ENCODE results near the gene NAB2.

Gene NAB2

DNA sequence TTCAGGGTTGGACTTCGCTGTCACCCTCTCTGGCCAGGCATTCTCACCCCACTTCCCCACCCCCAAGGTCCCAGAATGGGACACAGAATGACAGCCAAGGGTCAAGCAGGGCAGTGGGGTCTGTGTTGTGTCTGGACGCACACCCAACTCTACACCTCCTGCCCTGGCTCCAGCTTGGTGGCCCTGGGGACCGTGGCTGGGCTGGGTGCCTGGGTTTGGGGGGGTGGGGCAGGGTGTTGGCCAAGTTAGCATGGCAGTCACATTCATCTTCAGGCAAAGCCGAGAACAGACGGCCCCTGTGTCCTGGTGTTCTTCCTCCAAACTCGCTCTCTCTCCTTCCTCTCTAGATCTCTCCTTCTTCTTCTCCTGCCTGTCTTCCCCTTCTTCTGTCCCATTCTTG is 45.0 kb downstream of the NAB2 start:
- H3K79me2 ChIP-seq (ENCODE audit: insufficient read depth, low read depth), result no peaks in the 10 kb centered on the region

DNA sequence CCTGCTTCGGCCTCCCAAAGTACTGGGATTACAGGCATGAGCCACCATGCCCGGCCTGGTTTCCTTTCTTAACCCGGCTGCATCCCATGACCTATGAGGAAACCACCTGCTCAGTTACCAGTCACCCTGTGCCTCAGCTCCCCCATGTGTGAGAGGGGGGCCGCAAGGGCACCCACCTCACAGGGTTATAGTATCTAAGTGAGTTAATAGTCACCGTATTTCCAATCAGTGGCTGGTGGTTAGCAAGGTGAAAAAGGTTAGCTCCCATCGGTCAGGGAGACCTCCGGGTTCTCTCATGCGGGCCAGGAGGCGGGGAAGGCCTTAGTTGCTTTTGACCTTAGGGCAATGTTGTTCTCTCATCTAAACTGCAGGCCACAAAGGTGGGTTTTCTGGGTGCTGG is 46.0 kb downstream of the NAB2 start:
- TF ChIP-seq, protein P1, sequence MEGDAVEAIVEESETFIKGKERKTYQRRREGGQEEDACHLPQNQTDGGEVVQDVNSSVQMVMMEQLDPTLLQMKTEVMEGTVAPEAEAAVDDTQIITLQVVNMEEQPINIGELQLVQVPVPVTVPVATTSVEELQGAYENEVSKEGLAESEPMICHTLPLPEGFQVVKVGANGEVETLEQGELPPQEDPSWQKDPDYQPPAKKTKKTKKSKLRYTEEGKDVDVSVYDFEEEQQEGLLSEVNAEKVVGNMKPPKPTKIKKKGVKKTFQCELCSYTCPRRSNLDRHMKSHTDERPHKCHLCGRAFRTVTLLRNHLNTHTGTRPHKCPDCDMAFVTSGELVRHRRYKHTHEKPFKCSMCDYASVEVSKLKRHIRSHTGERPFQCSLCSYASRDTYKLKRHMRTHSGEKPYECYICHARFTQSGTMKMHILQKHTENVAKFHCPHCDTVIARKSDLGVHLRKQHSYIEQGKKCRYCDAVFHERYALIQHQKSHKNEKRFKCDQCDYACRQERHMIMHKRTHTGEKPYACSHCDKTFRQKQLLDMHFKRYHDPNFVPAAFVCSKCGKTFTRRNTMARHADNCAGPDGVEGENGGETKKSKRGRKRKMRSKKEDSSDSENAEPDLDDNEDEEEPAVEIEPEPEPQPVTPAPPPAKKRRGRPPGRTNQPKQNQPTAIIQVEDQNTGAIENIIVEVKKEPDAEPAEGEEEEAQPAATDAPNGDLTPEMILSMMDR (conservative IDR thresholded peaks at IDR 0.05; ENCODE audit: low read depth, low read length), result no peak
- H3K27ac ChIP-seq, result no peak overlapping the region
- no peaks in the 10 kb centered on the region for H3K79me2 ChIP-seq (ENCODE audit: insufficient read depth, low read depth)
- no peak overlapping the region for H2AFZ ChIP-seq (ENCODE audit: low read depth)
- H3K36me3 ChIP-seq (ENCODE audit: insufficient read depth), result no peaks in the 10 kb centered on the region
- no peak overlapping the region for H3K9ac ChIP-seq
- no peaks in the 10 kb centered on the region for H4K20me1 ChIP-seq (ENCODE audit: insufficient read depth)
- peaks cover 4% of the 10 kb centered on the region for H3K4me1 ChIP-seq (ENCODE audit: low read depth, poor library complexity, severe bottlenecking)
- H3K4me3 ChIP-seq (IDR thresholded peaks at IDR 0.05; ENCODE audit: insufficient read depth, low read depth, low read length), result no peak overlapping the region
- H3K4me2 ChIP-seq, result no peak overlapping the region
- H3K27me3 ChIP-seq (ENCODE audit: insufficient read depth, low read depth), result peaks cover 38% of the 10 kb centered on the region

More for the DNA sequence above, 45.0 kb downstream of the NAB2 start:
- H3K27ac ChIP-seq, result no peak overlapping the region
- TF ChIP-seq, protein P1 (conservative IDR thresholded peaks at IDR 0.05; ENCODE audit: low read depth, low read length), result no peak
- no peak overlapping the region for H3K4me2 ChIP-seq
- peaks cover 5% of the 10 kb centered on the region for H3K4me1 ChIP-seq (ENCODE audit: low read depth, poor library complexity, severe bottlenecking)
- H3K9ac ChIP-seq, result no peak overlapping the region
- no peaks in the 10 kb centered on the region for H4K20me1 ChIP-seq (ENCODE audit: insufficient read depth)
- H3K36me3 ChIP-seq (ENCODE audit: insufficient read depth), result no peaks in the 10 kb centered on the region
- H2AFZ ChIP-seq (ENCODE audit: low read depth), result no peak overlapping the region
- peaks cover 44% of the 10 kb centered on the region for H3K27me3 ChIP-seq (ENCODE audit: insufficient read depth, low read depth)
- H3K4me3 ChIP-seq (IDR thresholded peaks at IDR 0.05; ENCODE audit: insufficient read depth, low read depth, low read length), result no peak overlapping the region

DNA sequence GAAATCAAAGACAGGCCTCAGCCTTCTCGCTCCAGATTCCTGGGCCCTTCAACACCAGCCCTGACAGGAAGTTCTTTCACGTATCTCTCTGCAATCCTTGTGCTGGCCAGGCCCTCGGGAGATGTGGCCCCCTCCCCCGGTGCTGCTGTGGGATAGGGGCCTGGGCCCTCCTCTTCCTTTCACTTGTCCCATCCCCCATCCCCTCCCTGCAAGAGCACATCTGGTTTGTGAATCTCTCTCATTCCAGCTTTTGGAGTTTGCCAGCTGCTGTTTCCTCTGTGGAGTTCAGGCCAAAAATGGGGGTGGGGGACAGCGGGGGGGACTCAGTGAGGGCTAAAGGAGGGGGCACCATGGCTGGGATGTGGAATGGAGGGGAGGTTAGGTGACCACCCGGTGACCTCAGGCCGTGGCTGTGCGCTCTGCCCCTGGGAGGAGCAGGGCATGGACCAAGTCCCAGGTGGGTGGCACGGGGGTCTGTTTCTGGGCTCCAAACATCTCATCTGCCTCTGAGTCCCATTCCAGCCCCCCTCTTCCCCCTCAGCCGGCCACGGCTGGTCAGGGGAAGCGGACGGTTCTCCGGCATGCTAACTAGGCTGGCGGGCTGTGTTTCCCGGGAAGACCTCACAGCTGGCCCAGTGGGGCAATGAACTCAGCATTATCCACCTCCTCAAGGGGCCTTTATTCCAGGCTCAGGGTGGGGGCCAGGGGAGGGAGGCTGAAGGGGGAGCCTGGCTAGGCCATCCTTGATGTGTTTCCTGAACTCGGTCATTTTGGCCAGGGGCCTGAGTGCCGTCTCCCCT is 46.8 kb downstream of the NAB2 start:
- TF ChIP-seq, protein P1 (conservative IDR thresholded peaks at IDR 0.05; ENCODE audit: low read depth, low read length), result no peak
- no peak overlapping the region for H3K27ac ChIP-seq
- no peak overlapping the region for H3K4me2 ChIP-seq
- peaks cover 4% of the 10 kb centered on the region for H3K4me1 ChIP-seq (ENCODE audit: low read depth, poor library complexity, severe bottlenecking)
- H4K20me1 ChIP-seq (ENCODE audit: insufficient read depth), result no peaks in the 10 kb centered on the region
- H3K4me3 ChIP-seq (IDR thresholded peaks at IDR 0.05; ENCODE audit: insufficient read depth, low read depth, low read length), result no peak overlapping the region
- H3K36me3 ChIP-seq (ENCODE audit: insufficient read depth), result no peaks in the 10 kb centered on the region
- H3K27me3 ChIP-seq (ENCODE audit: insufficient read depth, low read depth), result peaks cover 30% of the 10 kb centered on the region
- no peak overlapping the region for H3K9ac ChIP-seq
- H3K79me2 ChIP-seq (ENCODE audit: insufficient read depth, low read depth), result no peaks in the 10 kb centered on the region
- H2AFZ ChIP-seq (ENCODE audit: low read depth), result no peak overlapping the region

DNA sequence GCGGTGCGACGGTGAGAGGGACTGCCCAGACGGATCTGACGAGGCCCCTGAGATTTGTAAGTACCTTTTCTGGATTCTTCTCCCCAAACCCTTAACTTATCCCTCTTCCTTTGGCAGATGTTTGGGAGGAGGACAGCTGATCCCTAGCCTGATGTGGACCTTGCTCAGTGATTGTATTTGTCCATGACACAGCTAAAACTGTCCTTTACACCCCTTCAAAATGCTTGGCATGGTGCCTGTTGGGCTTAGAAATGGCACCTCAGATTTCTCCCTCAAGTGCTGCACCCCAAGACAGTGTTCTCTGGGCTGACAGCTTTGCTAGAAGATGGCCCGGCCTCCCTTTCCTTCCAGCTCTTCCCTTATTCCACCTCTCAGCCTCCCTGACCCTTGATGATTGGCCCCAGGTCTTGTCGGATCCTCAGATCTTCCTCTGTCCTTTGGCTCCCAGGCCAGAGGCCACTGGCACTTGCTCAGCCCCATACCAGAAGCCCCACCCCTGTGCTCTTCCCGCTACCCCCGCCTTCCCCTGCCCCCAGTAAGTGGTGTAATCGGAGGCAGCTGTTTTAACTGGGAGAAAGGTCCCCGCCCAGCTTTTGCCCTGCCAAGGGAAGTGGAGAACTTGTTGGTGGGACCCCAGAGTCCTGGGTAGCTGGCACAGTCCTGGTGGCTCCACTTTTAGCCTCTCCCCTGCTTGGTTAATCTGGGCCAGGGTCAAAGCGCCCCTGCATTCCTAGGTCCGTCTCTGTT is 49.8 kb downstream of the NAB2 start:
- no peaks in the 10 kb centered on the region for H3K4me1 ChIP-seq (ENCODE audit: low read depth, poor library complexity, severe bottlenecking)
- no peak overlapping the region for H3K4me2 ChIP-seq

More for the DNA sequence above, 49.8 kb downstream of the NAB2 start:
- Histone ChIP-seq H4K20me1 (ENCODE audit: insufficient read depth) (no peaks in the 10 kb centered on the region), H3K27me3 (ENCODE audit: insufficient read depth, low read depth) (peaks cover 7% of the 10 kb centered on the region; the same call in 1 of the 2 replicates), H3K79me2 (ENCODE audit: insufficient read depth, low read depth) (no peaks in the 10 kb centered on the region), H3K36me3 (ENCODE audit: insufficient read depth) (no peaks in the 10 kb centered on the region), H3K27ac (no peak overlapping the region), H2AFZ (ENCODE audit: low read depth) (no peak overlapping the region), H3K4me3 (IDR thresholded peaks at IDR 0.05; ENCODE audit: insufficient read depth, low read depth, low read length) (no peak overlapping the region), H3K9ac (no peak overlapping the region)
- TF ChIP-seq, protein P1 (conservative IDR thresholded peaks at IDR 0.05; ENCODE audit: low read depth, low read length), result no peak
